PC-9 (cell line): ENCODE results near the gene SLAIN2. TPM values are rescaled to one million over a fixed set of nuclear protein-coding genes. Genes with fewer than 3 reads are reported as not detected.
"Not testable (repeated sequence)": the region's sequence is repeated elsewhere in the genome, so short reads cannot be mapped to it uniquely, and the experiment has no call there.

Experiments
- BruUV-seq: library from RNA; stranded (reverse); fragments of 400-500 nt; replicated peaks from 2 replicates; lab custom pipeline; 2021; lab: Mats Ljungman, UMichigan
- CTCF ChIA-PET: fragments of 300-600 bp; sonication (Branson Sonifier 250); formaldehyde crosslinking; loops from one replicate; lab custom pipeline; 2022; ENCODE audit warnings: antibody characterized with exemption; lab: Charles Lee
- POLR2A ChIA-PET: fragments of 300-600 bp; sonication (Branson Sonifier 250); formaldehyde crosslinking; loops from one replicate; lab custom pipeline; 2022; ENCODE audit warnings: antibody characterized with exemption; ENCODE audit not compliant: unreplicated experiment; lab: Charles Lee
- DNase-seq, 2 experiments: peaks; one replicate each; pipeline versions ENCODE4 v3.0.0 to v3.0.0-alpha.2; 2015 to 2022; ENCODE audit warnings: mixed read lengths in 1 of 2
- H2AFZ ChIP-seq: fragments of 200-600 bp; sonication (generic); 2 replicates; pipeline ENCODE4 v1.8.1; 2017; ENCODE audit warnings: antibody characterized with exemption
- H3F3A ChIP-seq: fragments of 200-600 bp; sonication (generic); 2 replicates; pipeline ENCODE4 v1.8.1; 2017; ENCODE audit warnings: antibody characterized with exemption, mild to moderate bottlenecking, low read depth; ENCODE audit not compliant: insufficient read depth
- H3K27ac ChIP-seq: fragments of 200-600 bp; sonication (generic); 2 replicates; pipeline ENCODE4 v1.6.1; 2016; ENCODE audit warnings: mixed run types
- H3K27me3 ChIP-seq: fragments of 200-600 bp; sonication (generic); 2 replicates; pipeline ENCODE4 v1.6.1; 2016; ENCODE audit warnings: low read depth, mixed run types; ENCODE audit not compliant: insufficient read depth
- H3K36me3 ChIP-seq: fragments of 200-600 bp; sonication (generic); 2 replicates; pipeline ENCODE4 v1.6.1; 2016; ENCODE audit warnings: low read depth, mixed run types
- H3K4me1 ChIP-seq: fragments of 200-600 bp; sonication (generic); replicated peaks from 2 replicates; pipeline ENCODE4 v1.6.1; 2016; ENCODE audit warnings: mixed run types; ENCODE audit not compliant: insufficient read depth
- H3K4me2 ChIP-seq: fragments of 200-600 bp; sonication (generic); 2 replicates; pipeline ENCODE4 v1.6.1; 2017; ENCODE audit warnings: mixed run types
- H3K4me3 ChIP-seq: fragments of 200-600 bp; sonication (generic); 2 replicates; pipeline ENCODE4 v1.6.1; 2016; ENCODE audit warnings: mixed run types
- H3K79me2 ChIP-seq: fragments of 200-600 bp; sonication (generic); 2 replicates; pipeline ENCODE4 v1.6.1; 2017; ENCODE audit warnings: low read depth, mixed run types
- H3K9me2 ChIP-seq: fragments of 200-600 bp; sonication (generic); 2 replicates; pipeline ENCODE4 v1.8.1; 2017; ENCODE audit warnings: mild to moderate bottlenecking; ENCODE audit not compliant: insufficient read depth
- H3K9me3 ChIP-seq: fragments of 200-600 bp; sonication (generic); 2 replicates; pipeline ENCODE4 v1.8.1; 2016; ENCODE audit warnings: low read depth; ENCODE audit not compliant: insufficient read depth
- H4K20me1 ChIP-seq: fragments of 200-600 bp; sonication (generic); 2 replicates; pipeline ENCODE4 v1.8.1; 2017; ENCODE audit not compliant: insufficient read depth
- EZH2 ChIP-seq: fragments of 200-600 bp; sonication (generic); IDR thresholded peaks from 2 replicates; pipeline ENCODE4 v1.8.0; 2017; ENCODE audit warnings: antibody characterized with exemption, low read depth
- intact Hi-C: fragments of 100-400 bp; cut with micrococcal nuclease; formaldehyde crosslinking; loops from one replicate; pipeline ENCODE4 v1.10.0; 2022; ENCODE audit not compliant: unreplicated experiment
- total RNA-seq: library from RNA; stranded (reverse); gene quantifications from 2 replicates; pipeline ENCODE4 v1.2.3, GENCODE V29; 2021
- TF ChIP-seq, protein P1 (sequence below): fragments of 200-600 bp; sonication (generic); conservative IDR thresholded peaks from 2 replicates; pipeline ENCODE4 v1.6.1; 2017; ENCODE audit warnings: mixed run types, antibody characterized with exemption, mild to moderate bottlenecking, moderate library complexity

Gene SLAIN2
- total RNA-seq, 1 experiment from 2014 or later: 70.4 TPM

DNA sequence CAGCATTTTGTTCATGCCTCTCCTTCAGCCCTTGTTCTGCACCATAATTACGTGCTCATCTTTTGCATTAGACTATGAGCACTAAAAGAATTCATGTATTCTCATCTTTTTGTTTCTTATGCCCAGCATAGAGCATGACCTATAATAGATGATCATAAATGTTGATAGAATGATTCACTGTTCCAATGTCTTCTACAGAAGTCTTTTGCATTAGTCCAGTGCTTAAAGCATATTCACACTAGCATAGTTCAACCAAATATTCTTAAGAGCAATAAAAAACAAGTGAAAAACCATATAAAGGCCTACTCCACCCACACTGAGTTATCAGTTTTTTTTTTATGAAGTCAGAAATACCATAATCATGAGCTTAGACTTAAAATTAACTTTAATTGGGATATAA, 105.3 kb downstream of the SLAIN2 start:
- POLR2A ChIA-PET: interaction anchor here (0.6 kb wide), 1 partner anchor 178 kb away, joined by 26 read pairs; no protein-coding TSS in a partner anchor
- H2AFZ ChIP-seq: no peak overlapping the region
- no peaks in the 10 kb centered on the region for H3F3A ChIP-seq
- no peaks in the 10 kb centered on the region for H3K4me1 ChIP-seq
- no peaks in the 10 kb centered on the region for H3K9me3 ChIP-seq
- no peak overlapping the region for H3K4me3 ChIP-seq
- no peaks in the 10 kb centered on the region for H3K27me3 ChIP-seq
- no peak overlapping the region for H3K27ac ChIP-seq
- H3K4me2 ChIP-seq: no peak overlapping the region
- no peak for DNase-seq
- CTCF ChIA-PET: interaction anchor here (0.6 kb wide), 1 partner anchor 79 kb away, joined by 11 read pairs; no protein-coding TSS in a partner anchor
- H3K9me2 ChIP-seq: no peaks in the 10 kb centered on the region
- H3K79me2 ChIP-seq: no peaks in the 10 kb centered on the region
- intact Hi-C loops: loop anchor here (10.0 kb wide), 1 partner anchor 98 kb away; no protein-coding TSS in a partner anchor
- TF ChIP-seq EZH2: no peak
- TF ChIP-seq, protein P1, sequence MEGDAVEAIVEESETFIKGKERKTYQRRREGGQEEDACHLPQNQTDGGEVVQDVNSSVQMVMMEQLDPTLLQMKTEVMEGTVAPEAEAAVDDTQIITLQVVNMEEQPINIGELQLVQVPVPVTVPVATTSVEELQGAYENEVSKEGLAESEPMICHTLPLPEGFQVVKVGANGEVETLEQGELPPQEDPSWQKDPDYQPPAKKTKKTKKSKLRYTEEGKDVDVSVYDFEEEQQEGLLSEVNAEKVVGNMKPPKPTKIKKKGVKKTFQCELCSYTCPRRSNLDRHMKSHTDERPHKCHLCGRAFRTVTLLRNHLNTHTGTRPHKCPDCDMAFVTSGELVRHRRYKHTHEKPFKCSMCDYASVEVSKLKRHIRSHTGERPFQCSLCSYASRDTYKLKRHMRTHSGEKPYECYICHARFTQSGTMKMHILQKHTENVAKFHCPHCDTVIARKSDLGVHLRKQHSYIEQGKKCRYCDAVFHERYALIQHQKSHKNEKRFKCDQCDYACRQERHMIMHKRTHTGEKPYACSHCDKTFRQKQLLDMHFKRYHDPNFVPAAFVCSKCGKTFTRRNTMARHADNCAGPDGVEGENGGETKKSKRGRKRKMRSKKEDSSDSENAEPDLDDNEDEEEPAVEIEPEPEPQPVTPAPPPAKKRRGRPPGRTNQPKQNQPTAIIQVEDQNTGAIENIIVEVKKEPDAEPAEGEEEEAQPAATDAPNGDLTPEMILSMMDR: no peak
- no peaks in the 10 kb centered on the region for H4K20me1 ChIP-seq
- no TSS peak for BruUV-seq
- no peaks in the 10 kb centered on the region for H3K36me3 ChIP-seq

DNA sequence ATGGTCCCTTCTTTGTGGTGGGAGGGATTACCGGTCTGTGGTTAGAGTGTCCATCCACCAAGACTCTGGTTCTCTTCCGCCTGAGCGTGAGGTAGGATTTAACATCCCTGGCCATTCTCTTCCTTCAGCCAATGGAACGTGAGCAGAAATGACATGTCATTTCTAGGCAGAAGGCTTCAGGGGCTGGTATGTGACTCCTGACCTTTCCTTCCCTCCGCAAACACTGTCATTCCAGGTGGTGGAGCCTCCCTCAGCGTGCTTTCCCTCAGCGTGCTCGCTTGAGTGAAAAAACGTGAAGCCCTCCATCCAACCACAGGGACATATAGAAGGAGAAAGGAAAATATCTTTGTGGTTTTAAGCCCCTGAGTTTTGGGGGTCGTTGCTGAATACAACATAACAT, 107.8 kb downstream of the SLAIN2 start:
- no TSS peak for BruUV-seq
- H2AFZ ChIP-seq: no peak overlapping the region
- no peaks in the 10 kb centered on the region for H3K27me3 ChIP-seq
- no peak overlapping the region for H3K4me2 ChIP-seq
- intact Hi-C loops: loop anchor here (10.0 kb wide), 1 partner anchor 96 kb away; no protein-coding TSS in a partner anchor
- no peaks in the 10 kb centered on the region for H3K79me2 ChIP-seq
- no peak for TF ChIP-seq EZH2
- TF ChIP-seq, protein P1: no peak
- POLR2A ChIA-PET: no interaction called here
- no peaks in the 10 kb centered on the region for H3K36me3 ChIP-seq
- CTCF ChIA-PET: no interaction called here
- no peaks in the 10 kb centered on the region for H3K4me1 ChIP-seq
- no peak for DNase-seq
- H3K9me2 ChIP-seq: no peaks in the 10 kb centered on the region
- no peaks in the 10 kb centered on the region for H3F3A ChIP-seq
- H3K27ac ChIP-seq: no peak overlapping the region
- no peaks in the 10 kb centered on the region for H3K9me3 ChIP-seq
- H4K20me1 ChIP-seq: no peaks in the 10 kb centered on the region
- no peak overlapping the region for H3K4me3 ChIP-seq

DNA sequence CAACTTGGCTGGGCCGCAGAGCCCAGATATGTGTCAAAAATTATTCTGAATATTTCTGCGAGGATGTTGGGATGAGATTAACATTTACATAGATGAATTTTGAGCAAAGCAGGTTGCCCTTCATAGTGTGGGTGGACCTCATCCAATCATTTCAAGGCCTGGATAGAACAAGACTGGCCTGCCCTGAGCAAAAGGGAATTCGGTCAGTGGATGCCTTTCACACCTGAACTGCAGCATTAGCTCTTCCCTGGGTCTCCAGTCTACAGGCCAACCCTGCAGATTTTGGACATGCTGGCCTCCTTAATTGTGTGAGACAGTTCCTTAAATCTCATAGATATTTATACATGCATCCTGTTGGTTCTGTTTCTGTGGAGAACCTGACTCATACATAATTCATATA, 109.4 kb downstream of the SLAIN2 start:
- Histone ChIP-seq H3K9me3 (no peaks in the 10 kb centered on the region), H3K9me2 (no peaks in the 10 kb centered on the region), H3K27me3 (no peaks in the 10 kb centered on the region), H3K27ac (no peak overlapping the region), H3F3A (no peaks in the 10 kb centered on the region), H3K79me2 (no peaks in the 10 kb centered on the region), H3K4me1 (no peaks in the 10 kb centered on the region), H2AFZ (no peak overlapping the region), H3K36me3 (no peaks in the 10 kb centered on the region), H4K20me1 (no peaks in the 10 kb centered on the region), H3K4me3 (no peak overlapping the region), H3K4me2 (no peak overlapping the region)
- intact Hi-C loops: no loop called here
- no peak for DNase-seq
- POLR2A ChIA-PET: no interaction called here
- BruUV-seq: no TSS peak
- TF ChIP-seq EZH2: no peak
- TF ChIP-seq, protein P1: no peak
- CTCF ChIA-PET: no interaction called here

DNA sequence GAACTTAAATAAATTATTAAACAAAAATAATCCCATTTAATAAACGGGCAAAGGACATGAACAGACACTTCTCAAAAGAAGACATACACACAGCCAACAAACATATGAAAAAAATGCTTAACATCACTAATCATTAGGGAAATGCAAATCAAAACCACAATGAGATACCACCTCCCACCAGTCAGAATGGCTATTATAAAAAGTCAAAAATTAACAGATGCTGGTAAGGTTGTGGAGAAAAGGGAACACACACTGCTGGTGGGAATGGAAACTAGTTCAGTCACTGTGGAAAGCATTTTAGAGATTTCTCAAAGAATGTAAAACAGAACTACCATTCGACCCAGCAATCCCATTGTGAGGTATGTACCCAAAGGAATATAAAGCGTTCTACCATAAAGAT, 110.3 kb downstream of the SLAIN2 start:
- H3K36me3 ChIP-seq, CTCF ChIA-PET, H3K27ac ChIP-seq, H3K4me3 ChIP-seq, H3K4me1 ChIP-seq, intact Hi-C loops, BruUV-seq, DNase-seq, H3F3A ChIP-seq, H2AFZ ChIP-seq, POLR2A ChIA-PET, H3K9me3 ChIP-seq, H3K4me2 ChIP-seq, H3K79me2 ChIP-seq, H3K9me2 ChIP-seq, H4K20me1 ChIP-seq, H3K27me3 ChIP-seq: not testable (repeated sequence)
